Activated gamma-delta T cell (primary cell): ENCODE data around the gene WAC.
"Not testable (repeated sequence)": the region's sequence is repeated elsewhere in the genome, so short reads cannot be mapped to it uniquely, and the experiment has no call there.

Source experiments
- DNase-seq: peaks from one replicate; lab custom pipeline; 2025; lab: John Stamatoyannopoulos, UW

WAC gene

DNA sequence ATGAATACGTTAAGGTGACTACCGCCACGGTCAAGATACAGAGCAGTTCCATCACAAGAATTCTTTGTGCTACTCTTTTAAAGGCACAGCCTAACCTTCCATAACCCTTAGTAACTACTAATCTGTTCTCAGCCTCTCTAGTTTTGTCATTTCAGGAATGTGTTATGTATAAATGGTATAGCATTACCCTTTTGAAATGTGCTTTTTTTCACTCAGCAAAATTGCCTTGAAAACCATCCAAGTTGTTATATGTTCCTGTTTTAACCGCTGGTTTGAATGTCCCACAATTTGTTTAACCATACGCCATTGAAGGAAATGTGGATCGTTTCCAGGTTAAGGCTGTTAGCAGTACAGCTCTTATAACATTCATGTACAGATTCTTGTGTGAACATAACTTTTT is 32.0 kb downstream of the WAC start:
- no peak for DNase-seq

DNA sequence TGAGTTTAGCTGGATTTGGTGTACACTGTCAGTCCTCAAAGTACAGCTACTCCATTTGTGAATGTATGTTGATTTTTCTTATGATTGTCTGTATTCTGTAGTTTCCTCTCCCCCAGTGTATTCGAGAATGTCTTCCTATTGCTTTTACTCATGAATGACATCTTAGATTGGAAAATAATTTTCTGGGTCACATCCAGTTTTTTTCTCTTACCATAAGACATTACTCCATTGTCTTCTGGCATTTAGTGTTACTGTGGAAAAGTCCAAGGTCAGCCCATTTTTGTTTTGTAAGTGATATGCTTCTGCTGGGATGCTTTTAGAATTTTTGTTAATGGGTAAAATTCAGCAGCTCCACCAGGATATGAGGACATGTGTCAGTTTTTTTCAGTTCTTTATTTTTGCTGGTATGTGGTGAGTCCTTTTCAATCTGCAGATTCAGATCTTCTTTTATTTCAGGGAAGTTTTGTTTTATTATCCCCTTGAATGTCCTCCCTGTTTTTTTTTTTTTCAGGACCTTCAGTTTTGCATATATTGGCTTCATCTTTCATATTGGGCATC is 33.6 kb downstream of the WAC start:
- DNase-seq = no peak

DNA sequence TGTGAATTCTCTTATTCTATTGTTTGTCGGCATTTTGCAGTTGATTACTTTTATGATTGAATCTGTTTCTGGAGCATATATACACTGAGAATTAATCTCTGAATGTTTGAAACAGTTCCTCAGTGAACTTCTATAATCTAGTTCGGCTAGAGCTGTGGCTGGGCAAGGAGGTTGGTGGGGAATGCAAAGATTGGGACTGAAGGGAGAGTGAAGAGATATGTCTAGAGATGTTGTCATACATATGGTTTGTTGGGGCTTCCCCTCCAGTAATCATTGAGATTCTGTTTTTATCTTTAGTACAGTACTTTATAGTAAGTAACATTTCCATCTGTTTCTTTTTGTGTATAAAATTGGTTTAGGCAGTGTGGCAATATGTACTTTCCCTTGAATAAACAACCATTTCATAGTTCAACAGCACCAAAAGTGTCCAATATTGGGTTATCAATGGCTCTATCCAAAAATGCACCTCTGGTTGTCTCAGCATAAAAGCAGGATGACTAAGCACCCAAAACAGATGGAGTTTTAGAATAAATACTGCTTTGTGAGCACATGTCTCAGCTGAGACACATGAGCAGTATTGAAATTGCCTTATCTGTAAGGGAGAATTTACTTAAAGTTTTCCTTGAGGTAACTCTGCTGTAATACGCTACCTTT is 36.7 kb downstream of the WAC start:
- no peak for DNase-seq

DNA sequence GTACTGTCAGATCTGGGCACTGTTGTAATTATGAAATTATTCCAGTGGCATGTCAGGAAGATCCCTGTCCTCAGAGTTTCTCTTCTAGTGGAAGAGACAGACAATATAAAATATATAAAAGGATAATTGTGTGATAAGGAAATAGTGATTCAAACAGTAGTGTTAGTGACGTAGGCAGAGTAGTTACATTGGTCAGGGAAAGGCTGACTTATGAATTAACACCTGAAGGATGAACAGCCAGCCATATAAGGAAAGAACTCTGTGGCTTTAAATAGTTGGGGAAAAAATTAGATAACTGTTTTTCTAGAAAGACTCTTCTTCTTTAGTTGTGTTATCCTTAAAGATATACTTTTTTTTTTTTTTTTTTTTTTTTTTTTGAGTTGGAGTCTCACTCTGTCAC is 37.7 kb downstream of the WAC start:
- DNase-seq = no peak

DNA sequence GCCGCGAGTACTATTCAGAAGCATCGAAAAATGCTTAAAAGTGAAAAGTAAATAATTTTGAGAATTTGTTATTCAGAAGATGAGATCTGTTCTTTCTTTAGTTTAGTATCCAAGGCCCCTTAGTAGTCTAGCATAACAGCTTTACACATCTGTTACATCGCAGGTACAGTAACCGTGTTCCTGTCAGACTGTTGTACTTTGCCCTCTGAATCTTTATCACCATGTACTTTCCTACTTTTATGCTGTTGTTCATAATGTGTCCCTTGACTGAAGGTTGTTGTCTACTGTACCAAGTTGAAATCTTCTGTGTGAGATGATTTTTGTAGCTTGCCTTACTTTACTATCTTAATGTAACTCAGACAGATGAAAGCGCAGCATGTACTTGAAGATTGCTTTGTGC is 38.3 kb downstream of the WAC start:
- no peak for DNase-seq

DNA sequence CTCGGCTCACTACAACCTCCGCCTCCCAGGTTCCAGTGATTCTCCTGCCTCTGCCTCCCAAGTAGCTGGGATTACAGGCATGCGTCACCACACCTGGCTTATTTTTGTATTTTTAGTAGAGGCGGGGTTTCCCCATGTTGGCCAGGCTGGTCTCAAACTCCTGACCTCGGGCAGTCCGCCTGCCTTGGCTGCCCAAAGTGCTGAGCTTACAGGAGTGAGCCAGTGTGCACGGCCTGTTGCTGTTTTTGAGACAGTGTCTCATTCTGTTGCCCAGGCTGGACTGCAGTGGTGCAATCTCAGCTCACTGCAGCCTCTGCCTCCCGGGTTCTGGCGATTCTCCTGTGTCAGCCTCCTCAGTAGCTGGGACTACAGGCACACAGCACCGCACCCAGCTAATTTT is 41.3 kb downstream of the WAC start:
- DNase-seq = not testable (repeated sequence)

DNA sequence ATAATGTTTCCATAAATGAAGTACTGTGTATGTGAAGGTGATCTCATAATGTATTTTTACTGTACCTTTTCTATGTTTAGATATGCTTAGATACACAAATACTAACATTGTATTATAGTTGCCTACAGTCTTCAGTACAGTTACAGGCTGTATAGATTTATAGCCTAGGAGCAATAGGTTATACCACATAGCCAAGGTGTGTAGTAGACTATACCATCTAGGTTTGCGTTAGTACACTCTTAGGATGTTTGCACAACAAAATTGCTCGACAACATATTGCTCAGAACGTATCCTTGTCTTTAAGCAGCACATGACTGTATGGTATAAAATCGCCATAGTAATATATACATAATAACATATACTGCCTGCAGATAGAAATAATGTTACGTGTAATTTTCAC is 42.9 kb downstream of the WAC start:
- no peak for DNase-seq

DNA sequence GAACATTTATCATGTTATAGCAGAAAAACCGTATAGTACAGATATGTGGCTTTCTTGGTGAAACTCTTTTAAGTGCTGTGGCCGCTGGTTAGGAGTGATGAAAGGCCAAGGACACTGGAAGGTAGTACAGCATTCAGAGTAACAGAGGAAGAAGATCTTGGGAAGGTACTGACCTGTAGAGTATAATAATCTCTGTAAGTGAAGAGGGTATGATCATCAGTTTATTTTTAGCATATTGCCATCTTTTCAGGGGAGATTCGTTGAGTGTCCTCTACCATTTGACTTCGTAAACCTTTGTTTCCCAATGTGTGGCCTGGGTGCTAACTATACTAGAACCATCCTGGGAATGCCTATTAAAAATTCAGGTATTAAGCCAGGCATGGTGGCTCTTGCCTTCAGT is 44.6 kb downstream of the WAC start:
- no peak for DNase-seq

DNA sequence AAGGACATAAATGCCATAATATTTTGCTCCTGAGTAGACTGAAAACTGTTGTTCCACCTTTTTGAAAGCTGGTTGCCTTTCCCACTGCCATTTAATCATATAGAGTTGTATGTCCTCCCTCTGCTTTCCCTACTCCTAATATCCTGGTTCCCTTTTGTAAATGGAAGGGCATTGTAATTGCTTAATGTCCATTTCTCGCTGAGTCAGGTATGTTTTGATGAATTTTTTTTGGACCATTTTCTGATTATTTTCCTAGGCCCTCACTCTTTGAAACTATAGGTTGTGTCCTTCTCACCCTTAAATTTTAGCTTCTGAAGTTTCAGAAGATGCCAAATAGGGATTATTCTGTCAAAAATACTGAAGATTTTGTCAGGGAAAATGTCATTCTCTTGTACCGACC is 45.5 kb downstream of the WAC start:
- DNase-seq = no peak

DNA sequence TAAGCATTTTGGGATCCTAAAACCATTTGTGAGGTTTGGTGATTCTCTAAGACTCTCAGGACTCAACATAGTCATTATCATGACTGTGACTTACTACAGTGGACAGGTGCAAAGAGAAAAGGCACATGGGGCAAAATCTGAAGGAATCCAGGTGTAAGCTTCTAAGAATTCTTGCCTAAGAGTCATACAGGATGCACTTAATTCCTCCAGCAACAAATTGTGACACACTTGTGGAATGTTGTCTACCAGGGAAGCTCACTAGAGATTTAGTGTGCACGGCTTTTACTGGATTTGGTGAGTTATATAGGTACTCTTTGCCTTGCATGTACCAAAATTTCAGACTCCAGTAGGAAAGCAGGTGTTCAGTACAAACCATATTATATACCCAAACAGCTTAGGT is 47.9 kb downstream of the WAC start:
- DNase-seq = no peak

DNA sequence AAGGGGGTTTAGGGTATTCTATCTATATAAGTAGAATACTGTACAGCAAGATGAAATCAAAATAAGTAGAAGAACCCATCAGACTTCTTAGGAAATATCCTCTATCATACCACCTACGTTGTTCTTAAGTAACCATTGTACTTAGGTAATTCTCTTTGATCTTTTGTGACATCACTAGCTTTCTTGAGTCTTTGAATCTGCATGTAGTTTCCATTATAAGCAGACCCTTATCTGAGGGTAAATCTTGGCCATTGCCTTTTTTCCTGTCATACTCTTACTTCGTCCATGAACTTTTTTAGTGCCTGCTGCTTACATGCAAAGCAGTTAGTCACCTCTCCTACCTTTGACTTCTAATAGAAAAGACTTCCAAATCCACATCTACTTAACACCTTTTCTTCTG is 49.0 kb downstream of the WAC start:
- no peak for DNase-seq

DNA sequence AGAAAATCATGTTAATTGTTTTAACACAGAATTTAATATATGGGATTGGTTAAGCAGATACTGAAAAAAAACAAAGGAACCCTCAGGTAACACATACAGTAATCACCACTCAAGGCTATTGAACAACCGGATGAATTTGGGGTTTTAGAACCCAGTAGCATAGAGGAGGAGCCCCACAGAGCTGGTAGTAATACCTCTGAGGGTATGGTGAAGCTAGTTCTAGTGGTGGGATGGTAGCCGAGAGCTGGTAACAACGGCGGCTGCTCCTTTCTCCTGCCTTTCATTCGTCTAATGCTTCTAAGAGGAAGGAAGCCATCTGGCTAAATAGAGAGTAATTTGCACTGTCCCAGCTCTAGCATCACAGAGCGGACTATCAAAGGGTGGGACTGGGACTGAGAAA is 52.2 kb downstream of the WAC start:
- no peak for DNase-seq

DNA sequence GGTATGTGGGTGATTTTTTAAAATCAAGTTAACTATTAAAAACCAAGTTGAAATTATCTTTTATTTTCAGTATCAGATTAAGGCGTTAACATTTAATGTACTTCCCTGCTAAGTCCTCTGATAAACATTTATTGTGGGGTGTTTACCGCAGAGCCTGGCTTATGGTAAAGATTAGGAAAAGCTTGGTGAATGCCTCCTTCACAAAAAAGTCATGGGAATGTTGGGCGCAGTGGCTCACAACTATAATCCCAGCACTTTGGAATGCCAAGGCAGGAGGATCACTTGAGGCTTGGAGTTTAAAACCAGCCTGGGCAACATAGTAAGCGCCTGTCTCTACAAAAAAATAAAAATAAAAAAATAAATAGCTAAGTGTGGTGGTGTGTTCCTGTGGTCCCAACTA is 53.3 kb downstream of the WAC start:
- DNase-seq = no peak

DNA sequence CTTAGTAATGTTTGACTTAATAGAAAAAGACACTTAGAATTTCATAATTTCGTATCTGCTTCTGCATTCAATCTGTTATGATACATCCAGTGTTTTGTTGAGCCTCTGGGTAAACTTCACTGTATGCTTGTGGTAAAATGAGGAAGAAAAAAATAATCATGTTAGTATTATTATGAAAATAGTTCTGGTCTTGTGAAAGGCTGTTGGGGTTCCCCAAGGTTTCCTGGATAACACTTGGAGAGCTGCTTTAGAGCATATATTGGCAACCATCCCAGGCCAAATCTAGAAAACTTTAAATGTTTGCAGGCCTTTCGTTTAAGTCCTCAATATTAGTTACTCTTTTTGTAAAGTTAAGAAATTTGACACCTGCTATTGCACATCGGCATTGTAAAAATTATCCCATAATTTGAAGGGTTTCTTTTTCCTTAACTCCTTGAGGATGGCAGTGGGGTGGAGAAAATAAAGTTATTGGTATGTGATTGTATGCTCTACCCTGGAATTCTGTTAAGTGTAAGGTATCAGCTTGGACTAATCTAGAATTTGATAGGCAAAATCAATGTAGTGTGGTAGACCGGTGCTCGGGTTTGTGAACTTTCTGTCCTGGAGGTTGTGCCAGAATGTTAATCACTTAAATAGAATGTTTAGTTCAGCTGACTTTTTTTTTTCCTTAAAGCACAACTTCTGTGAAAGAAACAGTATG is 54.5 kb downstream of the WAC start:
- no peak for DNase-seq

DNA sequence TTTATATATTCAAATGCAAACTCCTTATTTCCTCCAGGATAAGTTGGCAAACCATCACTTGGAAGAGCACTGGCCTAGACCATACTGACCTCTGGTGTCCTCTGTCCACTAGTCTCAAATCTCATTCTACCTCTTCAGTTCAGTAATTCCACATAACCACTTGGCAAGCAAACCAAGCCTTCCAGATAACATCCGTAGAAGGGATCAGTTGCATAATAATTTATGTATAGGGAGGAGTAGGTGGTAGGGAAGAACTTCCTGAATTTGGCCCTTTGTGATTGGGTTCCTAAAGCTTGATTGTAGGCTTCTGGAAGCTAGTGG is 55.0 kb downstream of the WAC start:
- DNase-seq = no peak

DNA sequence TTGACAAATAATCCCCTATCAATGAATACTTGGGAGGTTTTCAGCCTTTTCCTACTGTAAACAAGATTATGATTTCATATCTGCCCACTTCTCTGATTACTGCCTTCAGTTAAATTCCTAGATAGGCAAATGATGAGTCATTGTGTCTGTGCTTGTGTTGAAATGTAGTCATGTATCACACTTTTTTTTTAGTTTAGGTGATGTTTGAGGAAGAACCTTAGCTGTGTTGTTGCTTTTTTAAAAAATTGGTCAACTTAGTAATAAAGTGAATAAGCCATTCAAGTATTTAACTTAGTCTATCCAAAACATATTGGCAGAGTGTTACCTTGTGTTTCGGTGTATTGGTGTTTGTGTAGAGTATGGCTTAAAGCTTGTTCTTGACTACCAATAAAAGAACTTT is 60.0 kb downstream of the WAC start:
- no peak for DNase-seq

DNA sequence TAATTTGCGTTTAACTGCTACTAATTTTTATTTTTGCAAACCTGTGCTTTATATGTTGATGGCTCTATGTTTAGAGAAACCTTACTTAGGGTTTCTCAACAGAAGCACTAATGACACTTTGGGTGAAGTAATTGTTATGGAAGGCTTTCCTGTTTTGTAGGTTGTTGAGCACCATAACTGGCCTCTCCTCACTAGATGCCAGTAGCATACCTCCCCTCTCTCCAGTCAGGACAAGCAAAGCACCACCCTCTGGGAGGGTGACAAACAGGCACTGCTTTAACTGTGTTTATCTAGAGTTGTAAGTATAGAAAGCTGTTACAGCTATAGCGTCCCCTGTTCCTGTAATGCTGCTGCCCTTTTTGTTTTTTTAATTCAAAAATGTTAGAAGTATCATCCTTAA is 60.9 kb downstream of the WAC start:
- no peak for DNase-seq

DNA sequence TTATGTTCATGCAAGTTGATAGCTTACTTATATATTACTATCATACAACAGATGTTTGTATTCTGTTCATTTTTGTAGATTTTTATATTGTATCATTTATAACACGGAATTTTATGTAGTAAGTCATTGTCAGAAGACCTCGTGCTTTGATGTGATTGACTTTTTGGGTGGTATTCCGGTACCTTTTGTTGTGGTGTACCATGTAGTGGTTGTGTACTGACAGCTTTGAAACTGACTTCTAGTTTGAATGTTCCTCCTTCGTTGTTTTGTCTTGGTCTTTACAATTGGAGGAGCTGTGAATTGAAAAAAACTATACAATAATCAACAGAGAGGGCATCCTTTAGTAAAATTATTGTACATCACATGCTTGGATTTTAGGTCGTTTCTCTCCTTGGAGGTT is 61.5 kb downstream of the WAC start:
- no peak for DNase-seq

DNA sequence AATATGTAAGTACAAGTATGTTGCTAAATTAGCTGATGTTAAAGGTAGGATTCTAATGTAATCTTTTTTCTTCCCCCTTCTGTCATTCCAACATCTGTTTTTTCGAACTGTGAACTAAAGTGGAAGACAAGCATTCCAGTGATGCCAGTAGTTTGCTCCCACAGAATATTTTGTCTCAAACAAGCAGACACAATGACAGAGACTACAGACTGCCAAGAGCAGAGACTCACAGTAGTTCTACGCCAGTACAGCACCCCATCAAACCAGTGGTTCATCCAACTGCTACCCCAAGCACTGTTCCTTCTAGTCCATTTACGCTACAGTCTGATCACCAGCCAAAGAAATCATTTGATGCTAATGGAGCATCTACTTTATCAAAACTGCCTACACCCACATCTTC is 62.7 kb downstream of the WAC start:
- no peak for DNase-seq

DNA sequence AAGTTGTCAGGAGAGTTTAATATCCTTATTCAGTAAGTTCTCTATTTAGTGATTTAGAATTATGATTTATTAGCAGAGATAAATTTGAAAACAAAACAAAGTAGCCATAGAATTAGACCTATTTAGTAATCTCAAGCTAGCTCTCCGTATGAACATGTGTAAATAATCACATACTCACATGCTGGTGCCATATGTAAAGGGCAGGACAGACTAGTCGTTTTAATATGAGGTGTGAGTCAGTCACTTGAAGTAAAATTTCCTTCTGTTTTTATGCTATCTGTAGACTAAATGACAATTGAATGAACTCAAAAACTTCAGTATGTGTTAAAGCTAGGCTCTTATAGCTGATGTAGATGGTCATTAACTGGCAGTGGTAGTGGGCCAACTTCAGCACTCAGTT is 67.1 kb downstream of the WAC start:
- no peak for DNase-seq

DNA sequence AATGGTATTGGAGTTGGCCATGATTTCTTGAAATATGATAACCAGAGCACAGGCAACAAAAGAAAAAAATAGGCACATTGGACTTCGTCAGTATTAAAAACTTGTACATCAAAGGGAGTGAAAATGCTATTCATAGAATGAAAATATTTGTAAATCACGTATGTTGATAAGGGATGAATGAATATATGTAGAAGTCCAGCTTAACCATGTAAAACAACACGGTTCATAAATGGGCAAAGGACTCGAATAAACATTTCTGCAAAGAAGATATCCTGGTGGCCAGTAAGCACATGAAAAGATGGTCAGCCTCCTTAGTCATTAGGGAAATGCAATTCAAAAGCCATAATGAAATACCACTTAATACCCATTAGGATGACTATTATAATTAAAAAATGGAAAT is 68.1 kb downstream of the WAC start:
- no peak for DNase-seq

DNA sequence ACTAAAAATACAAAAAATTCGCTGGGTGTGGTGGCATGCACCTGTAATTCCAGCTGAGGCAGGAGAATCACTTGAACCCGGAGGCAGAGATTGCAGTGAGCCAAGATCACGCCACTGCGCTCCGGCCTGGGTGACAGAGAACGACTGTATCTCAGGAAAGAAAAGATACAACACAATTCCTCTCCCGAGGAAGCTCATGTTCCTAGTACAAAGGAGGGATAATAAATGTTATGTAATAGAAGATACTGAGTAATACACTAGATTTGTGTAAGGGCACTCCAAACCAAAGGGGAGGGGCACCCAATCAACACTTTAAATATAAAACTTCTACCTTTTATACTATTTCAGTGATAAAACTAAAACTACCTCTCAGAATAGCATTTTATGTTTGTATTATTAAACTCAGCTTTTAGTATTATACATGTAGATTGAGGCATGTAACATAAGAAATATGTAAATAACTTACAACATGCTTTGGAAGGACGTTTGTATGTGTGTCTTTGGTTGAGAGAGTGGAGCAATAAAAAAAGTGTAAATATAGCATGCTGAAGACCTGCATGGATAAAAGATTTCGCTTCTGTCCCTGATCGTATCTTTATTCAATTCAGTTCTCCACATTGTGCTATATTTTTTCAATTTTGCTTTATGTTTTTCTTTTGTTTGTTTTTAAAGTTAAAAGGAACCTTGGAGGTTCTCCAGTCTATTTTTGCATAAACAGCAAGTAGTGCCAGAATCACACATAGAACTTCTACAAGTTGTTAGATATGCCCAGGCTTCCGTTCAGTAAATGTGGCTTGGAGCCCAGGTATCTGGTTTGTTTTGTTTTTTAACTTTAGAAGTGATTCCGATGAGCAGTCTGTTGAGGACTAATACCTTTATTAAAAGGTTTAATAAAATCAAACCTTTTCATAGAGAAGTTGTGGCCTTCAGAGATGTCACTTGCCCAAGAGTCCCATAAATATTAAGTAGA is 71.9 kb downstream of the WAC start:
- DNase-seq = no peak

DNA sequence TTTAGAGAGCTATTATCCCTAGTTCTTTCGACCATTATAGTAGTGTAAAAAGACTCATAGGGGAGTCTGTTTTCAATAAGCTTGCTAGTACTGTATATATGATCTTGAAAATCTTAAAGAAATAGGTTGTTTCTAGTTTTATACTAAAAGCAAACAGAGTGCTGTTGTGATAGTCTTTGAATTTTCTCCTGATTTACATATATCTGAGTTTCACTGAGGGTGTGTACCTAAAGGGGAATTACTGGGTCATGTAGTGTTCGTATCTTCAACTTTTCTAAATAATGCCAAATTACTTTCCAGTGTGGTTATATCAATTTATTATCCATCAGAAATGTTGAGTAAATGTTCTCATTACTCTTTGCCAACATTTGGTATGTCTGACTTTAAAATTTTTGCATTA is 73.7 kb downstream of the WAC start:
- no peak for DNase-seq
